HFFc6 (cell line): Measurements from ENCODE around the gene IL17A. TPM values are rescaled to one million over a fixed set of nuclear protein-coding genes. Genes with fewer than 3 reads are reported as not detected.

Source experiments
- DNase-seq: peaks from one replicate; pipeline ENCODE4 v3.0.0-alpha.2; 2018
- H3K27ac Mint-ChIP-seq: 2 replicates; pipeline ENCODE4 v1.8.0; 2020; ENCODE audit warnings: mild to moderate bottlenecking, mixed read lengths
- H3K27me3 Mint-ChIP-seq: 2 replicates; pipeline ENCODE4 v1.8.0; 2021; ENCODE audit warnings: mild to moderate bottlenecking, moderate library complexity, mixed read lengths; ENCODE audit not compliant: insufficient read depth
- H3K36me3 Mint-ChIP-seq: 2 replicates; pipeline ENCODE4 v1.8.0; 2021; ENCODE audit warnings: low read depth, mixed read lengths
- H3K4me1 Mint-ChIP-seq: 2 replicates; pipeline ENCODE4 v1.8.0; 2020; ENCODE audit warnings: low read depth, mixed read lengths
- H3K4me3 Mint-ChIP-seq: 2 replicates; pipeline ENCODE4 v1.8.0; 2020; ENCODE audit warnings: mild to moderate bottlenecking, moderate library complexity, mixed read lengths
- H3K9me3 Mint-ChIP-seq: 2 replicates; pipeline ENCODE4 v1.8.0; 2020; ENCODE audit warnings: mild to moderate bottlenecking, mixed read lengths
- CTCF ChIP-seq: fragments of 200-600 bp; sonication (generic); IDR thresholded peaks from 2 replicates; pipeline ENCODE4 v1.5.0; 2021; ENCODE audit warnings: antibody characterized with exemption, mild to moderate bottlenecking
- microRNA-seq: library from miRNA; unstranded; fragments of <30 nt; microRNA quantifications from one replicate; pipeline ENCODE4, GENCODE V29; 2019
- total RNA-seq, 6 experiments: library from RNA; stranded (reverse); fragmentation: NEBNext Ultra II Directional; extraction: Animal tissue kit (Norgen Biotek cat#: 25700); gene quantifications; 2 replicates in 1 of 6; 3 replicates in 5 of 6; pipeline ENCODE4 v1.2.3, GENCODE V29; 2021

IL17A gene
- total RNA-seq, 6 experiments from 2014 or later = not detected

DNA sequence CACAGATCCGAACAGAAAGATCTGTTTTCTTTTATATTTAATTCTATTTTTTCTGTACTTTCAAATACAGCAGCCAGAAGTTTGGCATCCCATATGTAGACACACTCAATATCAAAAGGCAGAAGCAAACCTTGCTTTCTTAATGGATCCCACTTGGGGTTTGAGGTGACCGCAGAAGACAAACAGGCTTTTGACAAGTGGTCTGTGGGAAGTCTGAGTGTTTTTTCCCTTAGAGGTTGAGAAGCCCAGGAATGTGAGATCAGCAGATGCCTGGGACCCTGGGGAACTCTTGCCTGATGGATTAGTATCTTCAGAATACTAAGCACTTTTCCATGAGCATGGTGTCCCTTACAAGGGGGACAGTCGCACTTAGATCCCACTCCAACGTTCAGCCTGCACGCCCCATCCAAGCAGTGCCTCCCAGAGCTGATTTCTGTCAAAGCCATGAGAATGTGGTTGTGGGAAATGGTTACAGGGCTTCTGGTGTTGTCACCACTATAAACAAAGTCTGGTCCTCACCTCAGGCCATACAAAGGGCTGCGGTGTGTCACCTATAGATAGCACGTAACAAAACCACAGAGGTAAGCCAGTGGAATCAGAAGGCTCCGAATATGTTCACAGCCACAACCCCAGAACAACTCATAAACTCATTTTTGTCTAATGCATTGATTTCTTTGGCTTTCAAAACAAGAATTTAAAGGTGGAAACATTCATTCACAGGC is 45.4 kb downstream of the IL17A start:
- TF ChIP-seq CTCF = no peak
- Mint-ChIP-seq H3K27ac (no peak overlapping the region), H3K9me3 (no peaks in the 10 kb centered on the region), H3K4me1 (no peaks in the 10 kb centered on the region), H3K27me3 (peaks cover 9% of the 10 kb centered on the region), H3K36me3 (no peaks in the 10 kb centered on the region), H3K4me3 (no peak overlapping the region)
- DNase-seq = no peak

DNA sequence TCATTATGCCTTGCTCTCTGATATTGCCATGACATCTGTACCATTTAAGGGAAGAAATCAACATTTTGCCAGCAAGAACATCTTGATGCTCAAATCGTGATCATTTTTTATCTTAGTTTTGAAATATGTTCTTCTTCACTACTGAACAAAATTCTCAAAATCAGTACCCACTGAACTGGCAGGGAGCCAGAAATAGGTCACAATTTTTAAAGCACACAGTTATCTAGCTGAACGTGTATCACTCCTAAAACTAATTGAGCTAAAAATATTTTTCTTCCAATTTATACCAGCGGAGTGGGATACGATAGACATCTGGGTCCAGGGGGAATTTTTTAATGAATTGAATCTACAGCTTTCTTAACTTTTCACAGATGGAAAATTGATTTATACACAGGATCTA is 46.8 kb downstream of the IL17A start:
- TF ChIP-seq CTCF = no peak
- Mint-ChIP-seq H3K9me3 (no peaks in the 10 kb centered on the region), H3K36me3 (no peaks in the 10 kb centered on the region), H3K27ac (no peak overlapping the region), H3K4me3 (no peak overlapping the region), H3K27me3 (peaks cover 15% of the 10 kb centered on the region), H3K4me1 (no peaks in the 10 kb centered on the region)
- no peak for DNase-seq

DNA sequence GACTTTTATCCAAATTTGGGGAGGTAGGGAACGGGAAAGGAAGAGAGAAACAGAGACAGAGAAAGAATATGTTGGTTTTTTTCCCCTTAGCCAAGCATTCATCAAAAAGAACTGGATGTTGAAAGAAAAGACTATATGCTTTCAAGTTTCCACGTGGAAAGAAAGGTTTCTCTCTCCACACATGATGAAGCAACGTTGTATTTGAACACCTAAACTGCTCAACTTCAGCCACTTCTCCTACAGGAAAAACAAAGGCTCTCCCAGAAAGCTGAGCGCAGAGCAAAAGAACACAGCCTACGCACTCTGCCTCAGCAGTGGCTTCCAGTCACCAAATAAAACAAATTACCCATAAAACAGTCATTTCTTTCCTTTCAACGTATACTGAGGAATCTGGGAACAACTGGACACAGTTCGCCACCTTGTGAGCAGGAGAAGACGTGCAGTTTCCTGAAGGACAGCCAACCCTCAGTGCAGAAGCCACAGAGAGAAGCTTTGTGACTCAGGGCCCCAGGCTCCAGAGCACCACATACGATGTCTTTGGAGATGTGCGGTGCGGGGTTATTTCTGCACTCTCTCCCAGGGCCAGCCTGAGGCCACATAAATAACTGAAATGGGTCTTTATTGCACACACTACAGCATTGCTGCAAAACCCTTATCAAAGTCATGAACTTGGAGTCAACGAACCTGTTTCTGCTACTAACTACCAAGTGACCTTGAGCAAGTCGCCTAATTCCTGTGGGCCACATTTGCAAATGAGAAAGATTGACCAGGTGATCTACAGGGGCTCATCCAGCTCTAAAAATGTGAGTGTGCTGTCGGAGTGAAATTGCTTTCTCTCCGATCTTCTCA is 48.0 kb downstream of the IL17A start:
- no peak overlapping the region for H3K27ac Mint-ChIP-seq
- H3K9me3 Mint-ChIP-seq = no peaks in the 10 kb centered on the region
- H3K4me1 Mint-ChIP-seq = no peaks in the 10 kb centered on the region
- DNase-seq = peak; percentile 81
- peak; percentile 76 for TF ChIP-seq CTCF
- H3K36me3 Mint-ChIP-seq = no peaks in the 10 kb centered on the region
- peaks cover 19% of the 10 kb centered on the region for H3K27me3 Mint-ChIP-seq
- H3K4me3 Mint-ChIP-seq = no peak overlapping the region

Small RNA genes lying within 50 kb of the gene (microRNA-seq; reads per million reads assigned to microRNA genes)
- gene MIR133B (not detected), gene MIR206 (not detected)

Other genes with a start within 250 kb of the IL17A start
- gene PKHD1, start 98.8 kb upstream of the IL17A start, total RNA-seq = not detected
- gene IL17F, start 58.1 kb downstream of the IL17A start, total RNA-seq = not detected
- 10 to 100 TPM; 32.5 to 57.6 (median 54.5) TPM for gene MCM3, start 98.4 kb downstream of the IL17A start, total RNA-seq
- gene PAQR8, start 175.8 kb downstream of the IL17A start, total RNA-seq = 1 to 10 TPM; 2.8 to 3.8 (median 3.1) TPM
- gene EFHC1, start 234.0 kb downstream of the IL17A start, total RNA-seq = 10 to 100 TPM in 5 of 6 experiments, 1 to 10 TPM in 1; 10.0 to 17.3 (median 13.8) TPM